ENCODE results near the gene PRPF40A.

GRCh38 chr2:152609699-152610098, 107.6 kb downstream of the PRPF40A start:
- TF ChIP-seq GATA2 (IDR thresholded peaks at IDR 0.05; ENCODE audit: low read depth, low read length): no peak
- no peak for TF ChIP-seq GATA3 (IDR thresholded peaks at IDR 0.05; ENCODE audit: low read depth, low read length)
